ENCODE data around the gene AFF3.

The AFF3 gene

GRCh38 chr2:100017633-100018032 is 124.8 kb downstream of the AFF3 start:
- TF ChIP-seq CTCF (conservative IDR thresholded peaks at IDR 0.05) = no peak
- H3K27ac ChIP-seq = no peak overlapping the region

- H3K27ac ChIP-seq = no peak overlapping the region
- TF ChIP-seq CTCF (conservative IDR thresholded peaks at IDR 0.05) = no peak
These were observed 125.6 kb downstream of the AFF3 start for GRCh38 chr2:100016756-100017155.

- no peak for TF ChIP-seq CTCF (conservative IDR thresholded peaks at IDR 0.05)
- H3K27ac ChIP-seq = no peak overlapping the region
These were observed 126.5 kb downstream of the AFF3 start for GRCh38 chr2:100015849-100016248.

GRCh38 chr2:100013892-100014677 is 128.3 kb downstream of the AFF3 start:
- TF ChIP-seq CTCF (conservative IDR thresholded peaks at IDR 0.05) = no peak
- H3K27ac ChIP-seq = no peak overlapping the region

GRCh38 chr2:100012561-100012960 is 129.8 kb downstream of the AFF3 start:
- no peak overlapping the region for H3K27ac ChIP-seq
- no peak for TF ChIP-seq CTCF (conservative IDR thresholded peaks at IDR 0.05)

GRCh38 chr2:100011272-100011731 is 131.1 kb downstream of the AFF3 start:
- no peak for TF ChIP-seq CTCF (conservative IDR thresholded peaks at IDR 0.05)
- H3K27ac ChIP-seq = no peak overlapping the region

- H3K27ac ChIP-seq = no peak overlapping the region
These were observed 131.8 kb downstream of the AFF3 start for GRCh38 chr2:100010606-100011005.

More at GRCh38 chr2:100010606-100011005, 131.8 kb downstream of the AFF3 start:
- no peak for TF ChIP-seq CTCF (conservative IDR thresholded peaks at IDR 0.05)

Data from VCaP (cell line).